Gastroesophageal sphincter (tissue), 4 donors: ENCODE results near the gene PSAP. TPM values are rescaled to one million over a fixed set of nuclear protein-coding genes. Genes with fewer than 3 reads are reported as not detected.
A peak's percentile ranks its signal among the peaks of the same experiment; 100 is the strongest.

ENCODE experiments used
- ATAC-seq: fragments of 150-250 bp; one replicate; pipeline ENCODE4 v1.9.1; 2016; ENCODE audit warnings: mild to moderate bottlenecking, moderate library complexity
- H3K27ac ChIP-seq, 4 donors: fragments of 200-600 bp; sonication (generic) in 3 of 4; 1 replicate in 3 of 4; 2 replicates in 1 of 4; pipeline ENCODE4 v1.5.1; 2016 to 2019
- H3K27me3 ChIP-seq: fragments of 200-600 bp; sonication (generic); one replicate; pipeline ENCODE4 v1.5.1; 2019
- H3K36me3 ChIP-seq, 2 donors: fragments of 200-600 bp; sonication (generic); one replicate each; pipeline ENCODE4 v1.5.1; 2019; ENCODE audit warnings: control low read depth in 1 of 2
- H3K4me1 ChIP-seq, 3 donors: fragments of 200-600 bp; sonication (generic); 1 replicate in 2 of 3; 2 replicates in 1 of 3; pipeline ENCODE4 v1.5.1; 2016 to 2019; ENCODE audit warnings: control low read depth in 2 of 3
- H3K4me3 ChIP-seq, 2 donors: fragments of 200-600 bp; sonication (generic); one replicate each; pipeline ENCODE4 v1.5.1; 2019; ENCODE audit warnings: mild to moderate bottlenecking in 1 of 2, moderate library complexity in 1 of 2
- H3K9me3 ChIP-seq, 3 donors: fragments of 200-600 bp; sonication (generic); one replicate each; pipeline ENCODE4 v1.5.1; 2017 to 2019; ENCODE audit warnings: control low read depth in 2 of 3
- CTCF ChIP-seq, 4 experiments: fragments of 200-600 bp in 2 of 4; fragments of 450-650 bp in 2 of 4; sonication (generic) in 1 of 4; IDR thresholded peaks; one replicate each; pipeline ENCODE4 v1.5.1; 2017 to 2019; ENCODE audit warnings: antibody characterized with exemption in 4 of 4, mild to moderate bottlenecking in 2 of 4, moderate library complexity in 2 of 4
- EP300 ChIP-seq: sonication (generic); formaldehyde crosslinking; IDR thresholded peaks from one replicate; pipeline ENCODE4 v1.6.1; 2017; ENCODE audit warnings: antibody characterized with exemption, mild to moderate bottlenecking
- POLR2A ChIP-seq, 2 donors: fragments of 450-650 bp; IDR thresholded peaks; one replicate each; pipeline ENCODE4 v1.6.1; 2017; ENCODE audit warnings: antibody characterized with exemption in 2 of 2, mild to moderate bottlenecking in 2 of 2, moderate library complexity in 1 of 2
- POLR2AphosphoS5 ChIP-seq: sonication (generic); formaldehyde crosslinking; IDR thresholded peaks from one replicate; pipeline ENCODE4 v1.6.1; 2017; ENCODE audit warnings: antibody characterized with exemption
- WGBS, 2 donors: methylation state at CpG; one replicate each; pipeline ENCODE4 v1.1.5; 2018; ENCODE audit warnings: low coverage in 1 of 2; 5-methylcytosine and 5-hydroxymethylcytosine counted together
- total RNA-seq, 4 donors: library from RNA; depleted of rRNA; stranded (reverse); fragments of >200 nt; gene quantifications; one replicate each; pipeline ENCODE4 v1.1.0, GENCODE V29; 2016

The PSAP gene
- total RNA-seq, 4 donors from 2014 or later: 604 to 881 (median 718) TPM

GRCh38 chr10:71778071-71778825 lies 72.8 kb downstream of the PSAP start:
- H3K27me3 ChIP-seq: no peaks in the 10 kb centered on the region
- no peak overlapping the region for H3K27ac ChIP-seq
- TF ChIP-seq EP300: no peak
- TF ChIP-seq POLR2A (IDR thresholded peaks at IDR 0.05): no peak
- no peak for TF ChIP-seq POLR2AphosphoS5
- TF ChIP-seq CTCF (IDR thresholded peaks at IDR 0.05): no peak
- H3K9me3 ChIP-seq: no peaks in the 10 kb centered on the region
- 61 to 71% methylated on average over 3 to 4 of the region's 11 CpGs for WGBS, 2 donors
- H3K4me1 ChIP-seq: peaks cover 0 to 36% (median 6%) of the 10 kb centered on the region in 3 donors
- no peak overlapping the region for H3K4me3 ChIP-seq
- H3K36me3 ChIP-seq: no peaks in the 10 kb centered on the region
- no peak for ATAC-seq

GRCh38 chr10:71777213-71777985 lies 73.7 kb downstream of the PSAP start:
- Histone ChIP-seq H3K27me3 (no peaks in the 10 kb centered on the region), H3K36me3 (no peaks in the 10 kb centered on the region), H3K4me1 (peaks cover 0 to 36% (median 6%) of the 10 kb centered on the region in 3 donors), H3K9me3 (no peaks in the 10 kb centered on the region), H3K27ac (no peak overlapping the region), H3K4me3 (no peak overlapping the region)
- no peak for ATAC-seq
- WGBS, 2 donors: 88 to 96% methylated on average over 3 to 8 of the region's 17 CpGs
- TF ChIP-seq CTCF (IDR thresholded peaks at IDR 0.05) (no peak), EP300 (no peak), POLR2AphosphoS5 (no peak), POLR2A (IDR thresholded peaks at IDR 0.05) (no peak)

GRCh38 chr10:71776481-71776925 lies 74.5 kb downstream of the PSAP start:
- no peak for ATAC-seq
- Histone ChIP-seq H3K36me3 (no peaks in the 10 kb centered on the region), H3K27me3 (no peaks in the 10 kb centered on the region), H3K4me1 (peaks cover 3 to 41% (median 11%) of the 10 kb centered on the region in 3 donors), H3K9me3 (no peaks in the 10 kb centered on the region), H3K27ac (no peak overlapping the region), H3K4me3 (no peak overlapping the region)
- 50 to 78% methylated on average over 1 to 2 of the region's 2 CpGs for WGBS, 2 donors
- TF ChIP-seq CTCF (IDR thresholded peaks at IDR 0.05): no peak
- no peak for TF ChIP-seq POLR2A (IDR thresholded peaks at IDR 0.05)
- no peak for TF ChIP-seq EP300
- TF ChIP-seq POLR2AphosphoS5: no peak

DNA sequence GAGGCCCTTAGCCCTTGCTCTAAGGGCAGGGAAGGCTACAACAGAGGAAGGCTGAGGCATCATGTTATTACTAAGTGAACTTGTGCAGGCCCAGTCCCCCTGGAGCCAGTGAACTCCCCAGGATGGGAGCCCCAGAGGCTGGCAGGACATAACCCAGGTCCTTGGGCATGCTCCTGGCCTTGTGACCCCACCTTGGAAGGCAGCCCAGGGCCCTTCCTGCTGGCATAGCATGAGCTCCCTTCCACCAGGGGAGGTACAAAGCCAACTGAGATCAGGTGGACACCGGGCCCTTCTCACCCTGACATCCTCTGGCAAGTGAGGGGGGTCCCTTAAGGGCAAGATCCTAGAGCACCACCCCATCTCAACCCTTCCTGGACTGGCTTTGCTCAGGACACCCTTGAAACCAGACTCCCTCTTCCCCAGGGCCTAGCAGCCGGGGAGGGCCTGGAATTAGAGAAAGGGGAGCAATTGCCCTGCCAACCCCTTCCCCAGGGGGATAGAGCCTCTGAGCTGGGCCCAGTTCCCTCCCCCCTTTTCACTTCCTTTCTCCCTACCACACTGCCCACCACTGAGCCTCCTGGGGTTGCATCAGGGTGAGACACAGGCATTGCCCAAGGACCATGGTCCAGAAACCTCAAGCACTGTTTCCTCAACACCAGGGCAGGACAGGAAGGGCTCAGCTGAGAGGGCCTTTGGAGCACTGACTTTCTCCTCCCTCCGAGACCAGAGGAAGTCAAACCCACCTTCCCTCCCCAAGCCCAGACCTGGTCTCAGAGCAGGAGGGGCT lies 75.9 kb downstream of the PSAP start:
- Histone ChIP-seq H3K9me3 (no peaks in the 10 kb centered on the region), H3K4me1 (peaks cover 3 to 55% (median 22%) of the 10 kb centered on the region in 3 donors), H3K27ac (peak overlapping the region in 1 of 4 donors; percentile 18), H3K27me3 (no peaks in the 10 kb centered on the region), H3K4me3 (no peak overlapping the region), H3K36me3 (no peaks in the 10 kb centered on the region)
- ATAC-seq: no peak
- WGBS, 2 donors: 71 to 83% methylated on average over 1 of the region's 3 CpGs
- TF ChIP-seq POLR2AphosphoS5 (no peak), EP300 (no peak), POLR2A (IDR thresholded peaks at IDR 0.05) (no peak), CTCF (IDR thresholded peaks at IDR 0.05) (no peak)
